Stimulated activated naive CD4-positive, alpha-beta T cell treated with Interleukin-2 at 50 U/mL for 16 hours (primary cell): ENCODE data around the gene DNLZ.

Source experiments
- DNase-seq: peaks from one replicate; lab custom pipeline; 2025; lab: John Stamatoyannopoulos, UW

The DNLZ gene

GRCh38 chr9:136395345-136396218, 32.0 kb upstream of the DNLZ start:
- no peak for DNase-seq

GRCh38 chr9:136395020-136395340, 31.4 kb upstream of the DNLZ start:
- no peak for DNase-seq

GRCh38 chr9:136394312-136395019, 30.9 kb upstream of the DNLZ start:
- DNase-seq = no peak

- no peak for DNase-seq
These were observed 30.0 kb upstream of the DNLZ start for GRCh38 chr9:136393531-136393930.

GRCh38 chr9:136392538-136393449, 29.2 kb upstream of the DNLZ start:
- no peak for DNase-seq

- DNase-seq = no peak
These were observed 28.4 kb upstream of the DNLZ start for GRCh38 chr9:136391737-136392537.

- DNase-seq = no peak
These were observed 25.9 kb upstream of the DNLZ start for GRCh38 chr9:136389396-136389795.

- DNase-seq = no peak
These were observed 23.7 kb upstream of the DNLZ start for GRCh38 chr9:136387217-136387616.

GRCh38 chr9:136386018-136386417, 22.5 kb upstream of the DNLZ start:
- DNase-seq = no peak

- peak; percentile 34 for DNase-seq
These were observed 21.5 kb upstream of the DNLZ start for GRCh38 chr9:136385015-136385414.

- DNase-seq = no peak
These were observed 19.9 kb upstream of the DNLZ start for GRCh38 chr9:136383436-136383835.

- no peak for DNase-seq
These were observed 18.5 kb upstream of the DNLZ start for GRCh38 chr9:136381966-136382513.

- DNase-seq = no peak
These were observed 17.8 kb upstream of the DNLZ start for GRCh38 chr9:136381311-136381710.

- DNase-seq = no peak
These were observed 16.8 kb upstream of the DNLZ start for GRCh38 chr9:136380381-136380780.

- no peak for DNase-seq
These were observed 16.3 kb upstream of the DNLZ start for GRCh38 chr9:136379891-136380290.

- DNase-seq = no peak
These were observed 15.9 kb upstream of the DNLZ start for GRCh38 chr9:136379401-136379800.

GRCh38 chr9:136379003-136379287, 15.4 kb upstream of the DNLZ start:
- no peak for DNase-seq

GRCh38 chr9:136378170-136379002, 14.8 kb upstream of the DNLZ start:
- DNase-seq = no peak

- no peak for DNase-seq
These were observed 14.0 kb upstream of the DNLZ start for GRCh38 chr9:136377341-136378169.

- DNase-seq = no peak
These were observed 12.9 kb upstream of the DNLZ start for GRCh38 chr9:136376457-136376856.
